Stimulated activated CD4-positive, alpha-beta T cell treated with anti-CD3 and anti-CD28 coated beads, TNF-alpha, amount 100 ng/mL, for 1 hour (primary cell): ENCODE measurements around the gene STYK1.
"Not testable (repeated sequence)": the region's sequence is repeated elsewhere in the genome, so short reads cannot be mapped to it uniquely, and the experiment has no call there.

Experiments used
- DNase-seq, 3 donors: peaks; one replicate each; pipeline ENCODE4 v3.0.0-alpha.2; 2020; ENCODE audit warnings: low read depth in 3 of 3, low spot score in 1 of 3

Gene STYK1

GRCh38 chr12:10689146-10689545 is 15.3 kb upstream of the STYK1 start:
- no peak for DNase-seq

- DNase-seq = no peak
These were observed 14.2 kb upstream of the STYK1 start for GRCh38 chr12:10688042-10688441.

- DNase-seq = no peak
These were observed 1.5 kb downstream of the STYK1 start for GRCh38 chr12:10672231-10672868.

- no peak for DNase-seq
These were observed 4.3 kb downstream of the STYK1 start for GRCh38 chr12:10669533-10669932.

- no peak for DNase-seq
These were observed 5.3 kb downstream of the STYK1 start for GRCh38 chr12:10668526-10668925.

GRCh38 chr12:10667581-10667980 is 6.3 kb downstream of the STYK1 start:
- DNase-seq = no peak

GRCh38 chr12:10664499-10664898 is 9.4 kb downstream of the STYK1 start:
- DNase-seq = no peak

GRCh38 chr12:10663869-10664268 is 10.0 kb downstream of the STYK1 start:
- no peak for DNase-seq

- no peak for DNase-seq
These were observed 12.5 kb downstream of the STYK1 start for GRCh38 chr12:10661338-10661737.

GRCh38 chr12:10654003-10654402 is 19.8 kb downstream of the STYK1 start:
- DNase-seq = no peak

GRCh38 chr12:10652192-10652591 is 21.7 kb downstream of the STYK1 start:
- no peak for DNase-seq

GRCh38 chr12:10646576-10646975 is 27.3 kb downstream of the STYK1 start:
- not testable (repeated sequence) for DNase-seq

GRCh38 chr12:10645910-10646309 is 27.9 kb downstream of the STYK1 start:
- no peak for DNase-seq

GRCh38 chr12:10641735-10642500 is 31.9 kb downstream of the STYK1 start:
- DNase-seq = no peak

- no peak for DNase-seq
These were observed 35.1 kb downstream of the STYK1 start for GRCh38 chr12:10638728-10639127.

- DNase-seq = no peak
These were observed 37.2 kb downstream of the STYK1 start for GRCh38 chr12:10636611-10637010.

GRCh38 chr12:10636124-10636523 is 37.7 kb downstream of the STYK1 start:
- no peak for DNase-seq

GRCh38 chr12:10635306-10635705 is 38.5 kb downstream of the STYK1 start:
- DNase-seq = no peak

- no peak for DNase-seq
These were observed 39.4 kb downstream of the STYK1 start for GRCh38 chr12:10634427-10634826.

- no peak for DNase-seq
These were observed 40.3 kb downstream of the STYK1 start for GRCh38 chr12:10633541-10633940.

- no peak for DNase-seq
These were observed 41.6 kb downstream of the STYK1 start for GRCh38 chr12:10632226-10632625.

GRCh38 chr12:10624605-10625004 is 49.2 kb downstream of the STYK1 start:
- DNase-seq = no peak

GRCh38 chr12:10623131-10623530 is 50.7 kb downstream of the STYK1 start:
- no peak for DNase-seq
